Measurements from ENCODE around the gene IFT20. TPM values are rescaled to one million over a fixed set of nuclear protein-coding genes. Genes with fewer than 3 reads are reported as not detected.

Gene IFT20
- total and polyA plus RNA-seq, 2 donors (not counting 3 experiments of a cell fraction or from before 2014, with no cell fraction given), result 26.5 to 45.0 TPM

- no peaks in the 10 kb centered on the region for H3K79me2 ChIP-seq (ENCODE audit: control insufficient read depth, insufficient read depth, low read length)
- H3K9me1 ChIP-seq (replicated peaks; ENCODE audit: control insufficient read depth, extremely low read depth, insufficient read depth, low read length), result no peaks in the 10 kb centered on the region
- H3K4me2 ChIP-seq (ENCODE audit: insufficient read depth, low read length), result peak overlapping the region; percentile 39
- intact Hi-C loops (cut with micrococcal nuclease) (loop anchor here (1.0 to 2.0 kb wide), 6 partner anchors 10 to 541 kb away; partner anchors contain the start of genes LYRM9 and TMEM97), dilution Hi-C loops (cut with MboI; ENCODE audit: extremely low pct_ligation_motif_present, low sequenced_read_pairs) (no loop called here)
- FAIRE-seq (no peak), DNase-seq (ENCODE audit: low read depth, low spot score) (peak; percentile 90)
- no peaks in the 10 kb centered on the region for H4K20me1 ChIP-seq (replicated peaks; ENCODE audit: control insufficient read depth, extremely low read depth, insufficient read depth, low read length)
- ChIA-PET POLR2A (interaction anchor here (1.3 to 3.3 kb wide), 3 partner anchors 10 to 24 kb away, joined by 4 to 34 read pairs (median 13); partner anchors contain the start of genes IFT20, POLDIP2, SARM1 and TNFAIP1), CTCF (interaction anchor here (0.6 to 3.9 kb wide), 12 partner anchors 9 to 587 kb away, joined by 3 to 31 read pairs (median 6); partner anchors contain the start of genes IFT20, LYRM9, POLDIP2 and TNFAIP1)
- BruUV-seq (replicated peaks), result no TSS peak
- peak; percentile 59 to 61 for TF ChIP-seq CTCF (IDR thresholded peaks at IDR 0.05; ENCODE audit: extremely low read depth in 1 of 2, insufficient read depth in 1 of 2, low read depth in 1 of 2, low read length in 2 of 2)
- no peak for TF ChIP-seq MAX (IDR thresholded peaks at IDR 0.05; ENCODE audit: insufficient read depth, insufficient read length)
- H3K27me3 ChIP-seq (ENCODE audit: control insufficient read depth in 2 of 2, insufficient read depth in 2 of 2, low read length in 2 of 2), result no peaks in the 10 kb centered on the region
- no peak overlapping the region for H3K4me3 ChIP-seq (replicated peaks in 1 of 3; ENCODE audit: insufficient read depth in 1 of 3, low read depth in 1 of 3, low read length in 3 of 3)
- H3K27ac ChIP-seq (ENCODE audit: insufficient read depth, low read depth, low read length), result peak overlapping the region; percentile 88
- H2AFZ ChIP-seq (ENCODE audit: low read depth, low read length), result no peak overlapping the region
- peaks cover 32% of the 10 kb centered on the region for H3K4me1 ChIP-seq (ENCODE audit: control insufficient read depth, extremely low read depth, insufficient read depth, low read length)
- no peaks in the 10 kb centered on the region for H3K9me3 ChIP-seq (replicated peaks; ENCODE audit: control insufficient read depth, insufficient read depth, low read length)
- peak overlapping the region; percentile 60 for H3K9ac ChIP-seq (replicated peaks; ENCODE audit: extremely low read depth, insufficient read depth, low read length)
- H3K36me3 ChIP-seq (ENCODE audit: control insufficient read depth in 2 of 2, extremely low read depth in 1 of 2, insufficient read depth in 2 of 2, low read length in 2 of 2), result peaks cover 25 to 41% of the 10 kb centered on the region in 2 experiments
These were observed 11.5 kb upstream of the IFT20 start for GRCh38 chr17:28346746-28347246.

- Histone ChIP-seq H3K36me3 (ENCODE audit: control insufficient read depth in 2 of 2, extremely low read depth in 1 of 2, insufficient read depth in 2 of 2, low read length in 2 of 2) (peaks cover 25 to 45% of the 10 kb centered on the region in 2 experiments), H3K27me3 (ENCODE audit: control insufficient read depth in 2 of 2, insufficient read depth in 2 of 2, low read length in 2 of 2) (no peaks in the 10 kb centered on the region), H2AFZ (ENCODE audit: low read depth, low read length) (no peak overlapping the region), H3K4me1 (ENCODE audit: control insufficient read depth, extremely low read depth, insufficient read depth, low read length) (peaks cover 32% of the 10 kb centered on the region), H3K9me1 (replicated peaks; ENCODE audit: control insufficient read depth, extremely low read depth, insufficient read depth, low read length) (no peaks in the 10 kb centered on the region), H3K27ac (ENCODE audit: insufficient read depth, low read depth, low read length) (peak overlapping the region; percentile 88), H3K4me3 (replicated peaks in 1 of 3; ENCODE audit: insufficient read depth in 1 of 3, low read depth in 1 of 3, low read length in 3 of 3) (no peak overlapping the region), H3K79me2 (ENCODE audit: control insufficient read depth, insufficient read depth, low read length) (no peaks in the 10 kb centered on the region), H3K9ac (replicated peaks; ENCODE audit: extremely low read depth, insufficient read depth, low read length) (peak overlapping the region; percentile 60), H3K4me2 (ENCODE audit: insufficient read depth, low read length) (peak overlapping the region; percentile 39), H3K9me3 (replicated peaks; ENCODE audit: control insufficient read depth, insufficient read depth, low read length) (no peaks in the 10 kb centered on the region), H4K20me1 (replicated peaks; ENCODE audit: control insufficient read depth, extremely low read depth, insufficient read depth, low read length) (no peaks in the 10 kb centered on the region)
- ChIA-PET POLR2A (interaction anchor here (1.3 to 3.3 kb wide), 4 partner anchors 10 to 25 kb away, joined by 3 to 34 read pairs (median 8); partner anchors contain the start of genes IFT20, POLDIP2, SARM1 and TNFAIP1), CTCF (interaction anchor here (1.2 to 3.9 kb wide), 8 partner anchors 8 to 586 kb away, joined by 3 to 31 read pairs (median 12); partner anchors contain the start of genes IFT20, POLDIP2, TNFAIP1 and VTN)
- dilution Hi-C loops (cut with MboI; ENCODE audit: extremely low pct_ligation_motif_present, low sequenced_read_pairs) (no loop called here), intact Hi-C loops (cut with micrococcal nuclease) (loop anchor here (2.0 kb wide), 1 partner anchor 71 kb away; no protein-coding TSS in a partner anchor)
- TF ChIP-seq POLR2A (IDR thresholded peaks at IDR 0.05; ENCODE audit: low read depth, low read length) (no peak), MAX (IDR thresholded peaks at IDR 0.05; ENCODE audit: insufficient read depth, insufficient read length) (no peak), CTCF (IDR thresholded peaks at IDR 0.05; ENCODE audit: extremely low read depth in 1 of 2, insufficient read depth in 1 of 2, low read depth in 1 of 2, low read length in 2 of 2) (no peak), POLR2AphosphoS5 (IDR thresholded peaks at IDR 0.05; ENCODE audit: insufficient read depth, low read depth, low read length) (no peak), FOS (IDR thresholded peaks at IDR 0.05; ENCODE audit: borderline replicate concordance, insufficient read depth, low read length) (no peak)
- BruUV-seq (replicated peaks), result TSS peak; percentile 12
- peak; percentile 32 for DNase-seq (ENCODE audit: low read depth, low spot score)
- FAIRE-seq, result no peak
These were observed 10.9 kb upstream of the IFT20 start for GRCh38 chr17:28346199-28346580.

Data from endothelial cell of umbilical vein (primary cell).